IMR-90 (cell line): Measurements from ENCODE around the gene ACVRL1. TPM values are rescaled to one million over a fixed set of nuclear protein-coding genes. Genes with fewer than 3 reads are reported as not detected.

Experiments used
- ATAC-seq: fragments of 200-7000 bp; cut with Tn5 transposase; 2 replicates; pipeline ENCODE4 v1.9.1; 2020; ENCODE audit warnings: low read depth, mild to moderate bottlenecking, moderate library complexity
- BruUV-seq: library from RNA; stranded (reverse); fragments of 400-500 nt; replicated peaks from 2 replicates; lab custom pipeline; 2021; lab: Mats Ljungman, UMichigan
- CTCF ChIA-PET: fragments of 300-600 bp; formaldehyde crosslinking; extraction: SDS; loops from one replicate; lab custom pipeline; 2021; ENCODE audit warnings: antibody characterized with exemption; lab: Yijun Ruan, JAX
- POLR2A ChIA-PET: fragments of 300-600 bp; sonication (Branson Sonifier 250); formaldehyde crosslinking; loops from one replicate; lab custom pipeline; 2022; ENCODE audit warnings: antibody characterized with exemption; ENCODE audit not compliant: unreplicated experiment; lab: Charles Lee
- DNase-seq: peaks from one replicate; pipeline ENCODE4 v3.0.0; 2013
- H2AFZ ChIP-seq: replicated peaks from 2 replicates; pipeline ENCODE3; 2013; ENCODE audit warnings: low read length, mild to moderate bottlenecking; ENCODE audit not compliant: poor library complexity
- H2AK5ac ChIP-seq: 2 replicates; pipeline ENCODE4 v1.6.1; 2013; ENCODE audit warnings: low read depth, low read length, inconsistent platforms
- H2AK9ac ChIP-seq: replicated peaks from 2 replicates; pipeline ENCODE3; 2013; ENCODE audit warnings: mild to moderate bottlenecking, low read depth, low read length, moderate library complexity; ENCODE audit not compliant: poor library complexity
- H2BK120ac ChIP-seq: 2 replicates; pipeline ENCODE4 v1.6.1; 2013; ENCODE audit warnings: low read depth, low read length, inconsistent platforms
- H2BK15ac ChIP-seq: 3 replicates; pipeline ENCODE4 v1.6.1; 2013; ENCODE audit warnings: low read depth, low read length, inconsistent platforms
- H2BK20ac ChIP-seq: 2 replicates; pipeline ENCODE4 v1.6.1; 2013; ENCODE audit warnings: low read depth, mild to moderate bottlenecking, inconsistent platforms, low read length, moderate library complexity
- H2BK5ac ChIP-seq: 2 replicates; pipeline ENCODE4 v1.6.1; 2013; ENCODE audit warnings: mild to moderate bottlenecking, low read depth, low read length, inconsistent platforms; ENCODE audit not compliant: poor library complexity, severe bottlenecking
- H3K14ac ChIP-seq: replicated peaks from 2 replicates; pipeline ENCODE4 v1.6.1; 2013; ENCODE audit warnings: low read depth, low read length, inconsistent platforms
- H3K18ac ChIP-seq: 2 replicates; pipeline ENCODE4 v1.6.1; 2013; ENCODE audit warnings: low read depth, low read length, control low read depth
- H3K23ac ChIP-seq: 2 replicates; pipeline ENCODE4 v1.6.1; 2013; ENCODE audit warnings: low read depth, low read length, inconsistent platforms
- H3K27ac ChIP-seq: 2 replicates; pipeline ENCODE4 v1.5.1; 2013; ENCODE audit warnings: mild to moderate bottlenecking, control low read depth, low read length; ENCODE audit not compliant: insufficient read depth
- H3K27me3 ChIP-seq: 2 replicates; pipeline ENCODE4 v1.6.1; 2013; ENCODE audit warnings: low read length; ENCODE audit not compliant: control insufficient read depth, insufficient read depth
- H3K36me3 ChIP-seq: 2 replicates; pipeline ENCODE4 v1.6.1; 2013; ENCODE audit warnings: low read length, mixed read lengths; ENCODE audit not compliant: control insufficient read depth, insufficient read depth
- H3K4ac ChIP-seq: 2 replicates; pipeline ENCODE4 v1.6.1; 2013; ENCODE audit warnings: low read depth, low read length, inconsistent platforms
- H3K4me1 ChIP-seq: 2 replicates; pipeline ENCODE4 v1.6.1; 2013; ENCODE audit warnings: low read length, mixed read lengths; ENCODE audit not compliant: control insufficient read depth, insufficient read depth
- H3K4me2 ChIP-seq: 2 replicates; pipeline ENCODE4 v1.6.1; 2013; ENCODE audit warnings: low read depth, mild to moderate bottlenecking, control low read depth, low read length, moderate library complexity
- H3K4me3 ChIP-seq: 2 replicates; pipeline ENCODE4 v1.5.1; 2013; ENCODE audit warnings: low read depth, mild to moderate bottlenecking, control low read depth, low read length, moderate library complexity; ENCODE audit not compliant: insufficient read depth
- H3K56ac ChIP-seq: 2 replicates; pipeline ENCODE4 v1.6.1; 2013; ENCODE audit warnings: low read length, inconsistent platforms; ENCODE audit not compliant: insufficient read depth; ENCODE audit errors: extremely low read depth
- H3K79me1 ChIP-seq, 2 experiments: 2 replicates each; pipeline ENCODE4 v1.6.1; 2013; ENCODE audit warnings: low read length in 2 of 2, inconsistent platforms in 1 of 2, low read depth in 1 of 2
- H3K9ac ChIP-seq: 2 replicates; pipeline ENCODE4 v1.6.1; 2013; ENCODE audit warnings: low read depth, low read length, control low read depth
- H3K9me1 ChIP-seq: 2 replicates; pipeline ENCODE4 v1.6.1; 2013; ENCODE audit warnings: low read length, inconsistent platforms; ENCODE audit not compliant: insufficient read depth
- H3K9me3 ChIP-seq: 2 replicates; pipeline ENCODE4 v1.6.1; 2013; ENCODE audit warnings: low read length; ENCODE audit not compliant: control insufficient read depth, insufficient read depth
- H4K20me1 ChIP-seq: 2 replicates; pipeline ENCODE4 v1.6.1; 2013; ENCODE audit warnings: low read length, inconsistent platforms; ENCODE audit not compliant: insufficient read depth
- H4K5ac ChIP-seq: 2 replicates; pipeline ENCODE4 v1.6.1; 2013; ENCODE audit warnings: mild to moderate bottlenecking, low read depth, low read length, control low read depth
- H4K8ac ChIP-seq, 2 experiments: 2 replicates each; pipeline ENCODE4 v1.6.1; 2013; ENCODE audit warnings: low read depth in 2 of 2, low read length in 2 of 2, control low read depth in 1 of 2, inconsistent platforms in 1 of 2
- H4K91ac ChIP-seq: 2 replicates; pipeline ENCODE4 v1.6.1; 2013; ENCODE audit warnings: low read depth, low read length, inconsistent platforms; ENCODE audit not compliant: insufficient read depth
- BHLHE40 ChIP-seq: fragments of 150-350 bp; IDR thresholded peaks from 2 replicates; pipeline ENCODE4 v1.6.1; 2016; ENCODE audit warnings: mild to moderate bottlenecking, low read depth, low read length
- CEBPB ChIP-seq: IDR thresholded peaks from 2 replicates; pipeline ENCODE4 v1.6.1; 2012; ENCODE audit warnings: low read depth, low read length, improper control_type of control experiment
- CTCF ChIP-seq: conservative IDR thresholded peaks from 2 replicates; pipeline ENCODE4 v1.5.1; 2012; ENCODE audit warnings: mild to moderate bottlenecking, low read depth, low read length, improper control_type of control experiment
- FOS ChIP-seq: fragments of 150-350 bp; IDR thresholded peaks from 2 replicates; pipeline ENCODE4 v1.6.1; 2016; ENCODE audit warnings: low read depth, low read length
- MAFK ChIP-seq: IDR thresholded peaks from 2 replicates; pipeline ENCODE4 v1.6.1; 2012; ENCODE audit warnings: low read depth, low read length, improper control_type of control experiment
- RCOR1 ChIP-seq: IDR thresholded peaks from 2 replicates; pipeline ENCODE4 v1.6.1; 2012; ENCODE audit warnings: mild to moderate bottlenecking, low read length, improper control_type of control experiment; ENCODE audit not compliant: insufficient replicate concordance
- WGBS, 2 experiments: methylation state at CpG; one replicate each; pipeline versions ENCODE4 v1.1.5 to v1.1.7; 2013; ENCODE audit warnings: missing lambda C conversion rate in 2 of 2; ENCODE audit not compliant: insufficient read length in 1 of 2; ENCODE audit errors: extremely low coverage in 2 of 2; 5-methylcytosine and 5-hydroxymethylcytosine counted together
- dilution Hi-C: fragments of 300-500 bp; cut with HindIII; formaldehyde crosslinking; loops from one replicate; pipeline ENCODE4 v1.14.3; 2018; ENCODE audit warnings: low sequenced_read_pairs; ENCODE audit not compliant: unreplicated experiment
- in situ Hi-C: fragments of 300-500 bp; cut with MboI; formaldehyde crosslinking; loops from 3 replicates; pipeline ENCODE4 v1.14.3; 2019; ENCODE audit warnings: low sequenced_read_pairs, inconsistent platforms, mixed read lengths
- intact Hi-C: fragments of 100-400 bp; cut with micrococcal nuclease; formaldehyde crosslinking; loops from 2 replicates; pipeline ENCODE4 v1.10.0; 2022
- polyA plus RNA-seq, 3 experiments: library from polyadenylated mRNA; depleted of rRNA; stranded (reverse); fragments of >200 nt; gene quantifications; 2 replicates each; pipeline ENCODE4 v1.2.3, GENCODE V29; 2012; ENCODE audit warnings: low replicate concordance in 1 of 3
- total RNA-seq: library from RNA; depleted of rRNA; stranded (reverse); fragments of >200 nt; gene quantifications from 2 replicates; pipeline ENCODE4 v1.2.3, GENCODE V29; 2012

The ACVRL1 gene
- total and polyA plus RNA-seq, 2 of the 4 experiments (the other 2 are of a cell fraction) = 6.4 to 7.5 TPM

GRCh38 chr12:51863363-51863932, 43.9 kb upstream of the ACVRL1 start:
- H2AK9ac ChIP-seq = peak overlapping the region; percentile 31

More at GRCh38 chr12:51863363-51863932, 43.9 kb upstream of the ACVRL1 start:
- no peak overlapping the region for H3K4ac ChIP-seq
- ChIA-PET POLR2A (no interaction called here), CTCF (interaction anchor here (1.7 kb wide), 1 partner anchor 11 kb away, joined by 7 read pairs; no protein-coding TSS in a partner anchor)
- ATAC-seq (no peak), DNase-seq (no peak)
- H2AFZ ChIP-seq = no peak overlapping the region
- H3K9me1 ChIP-seq = no peaks in the 10 kb centered on the region
- in situ Hi-C loops = no loop called here
- peaks cover 41% of the 10 kb centered on the region for H3K27me3 ChIP-seq
- no peak overlapping the region for H4K8ac ChIP-seq
- H3K79me1 ChIP-seq = no peaks in the 10 kb centered on the region
- no peak overlapping the region for H2BK5ac ChIP-seq
- H3K27ac ChIP-seq = no peak overlapping the region
- no peaks in the 10 kb centered on the region; the same call in 1 of the 2 replicates for H3K4me1 ChIP-seq
- no peaks in the 10 kb centered on the region for H3K9me3 ChIP-seq
- no peak overlapping the region for H2BK15ac ChIP-seq
- no peak overlapping the region for H3K4me3 ChIP-seq
- no peak overlapping the region for H2BK120ac ChIP-seq
- H3K36me3 ChIP-seq = no peaks in the 10 kb centered on the region
- H3K9ac ChIP-seq = no peak overlapping the region
- no peak overlapping the region for H4K5ac ChIP-seq
- no peak overlapping the region; the same call in 1 of the 2 replicates for H3K4me2 ChIP-seq
- no peak overlapping the region for H4K91ac ChIP-seq
- no peak overlapping the region for H3K18ac ChIP-seq
- BruUV-seq = no TSS peak
- intact Hi-C loops = no loop called here
- no peak overlapping the region for H3K56ac ChIP-seq
- no peak overlapping the region for H2AK5ac ChIP-seq
- no peak overlapping the region for H3K23ac ChIP-seq
- H3K14ac ChIP-seq = no peak overlapping the region
- H2BK20ac ChIP-seq = no peak overlapping the region
- TF ChIP-seq MAFK (no peak), CEBPB (no peak), CTCF (no peak), RCOR1 (no peak), BHLHE40 (no peak), FOS (no peak)
- H4K20me1 ChIP-seq = no peaks in the 10 kb centered on the region
- WGBS, 2 experiments = 22% methylated on average over 4 of the region's 17 CpGs; no CpG with 5 or more reads in 1 of the 2 experiments
- dilution Hi-C loops = loop anchor here (25.0 kb wide), 1 partner anchor 99 kb away; the partner anchor contains the start of gene ACVR1B
